HepG2 (cell line): ENCODE results near the gene KANK3. TPM values are rescaled to one million over a fixed set of nuclear protein-coding genes. Genes with fewer than 3 reads are reported as not detected.
A peak's percentile ranks its signal among the peaks of the same experiment; 100 is the strongest.

Experiments used
- ATF7 ChIP-seq, 2 experiments: fragments of 450-650 bp in 1 of 2; sonication (generic) in 1 of 2; formaldehyde crosslinking in 1 of 2; IDR thresholded peaks; 2 replicates each; pipeline versions ENCODE4 v1.4.0 to v1.6.1; 2016 to 2020; ENCODE audit warnings: antibody characterized with exemption in 1 of 2, mild to moderate bottlenecking in 1 of 2, missing genetic modification reagents in 1 of 2
- BRCA1 ChIP-seq: sonication (generic); formaldehyde crosslinking; IDR thresholded peaks from 2 replicates; pipeline ENCODE4 v1.4.0; 2020; ENCODE audit warnings: missing genetic modification reagents
- CC2D1A ChIP-seq: sonication (generic); formaldehyde crosslinking; IDR thresholded peaks from 2 replicates; pipeline ENCODE4 v1.8.1; 2023; ENCODE audit warnings: mild to moderate bottlenecking, missing genetic modification reagents
- HES4 ChIP-seq: sonication (generic); formaldehyde crosslinking; IDR thresholded peaks from 2 replicates; pipeline ENCODE4 v1.9.0; 2021; ENCODE audit warnings: mild to moderate bottlenecking, missing genetic modification reagents, borderline replicate concordance
- MAFF ChIP-seq: IDR thresholded peaks from 2 replicates; pipeline ENCODE4 v1.6.1; 2011; ENCODE audit warnings: low read depth, low read length, improper control_type of control experiment
- MEIS2 ChIP-seq: sonication (generic); formaldehyde crosslinking; IDR thresholded peaks from 2 replicates; pipeline ENCODE4 v1.9.0; 2021; ENCODE audit warnings: mild to moderate bottlenecking, missing genetic modification reagents
- NCOA5 ChIP-seq: sonication (generic); formaldehyde crosslinking; IDR thresholded peaks from 2 replicates; pipeline ENCODE4 v1.4.0; 2020; ENCODE audit warnings: missing genetic modification reagents
- NFKB2 ChIP-seq: sonication (generic); formaldehyde crosslinking; IDR thresholded peaks from 2 replicates; pipeline ENCODE4 v1.4.0; 2020; ENCODE audit warnings: missing genetic modification reagents, borderline replicate concordance
- PAWR ChIP-seq: sonication (generic); formaldehyde crosslinking; IDR thresholded peaks from 2 replicates; pipeline ENCODE4 v1.4.0; 2020; ENCODE audit warnings: missing genetic modification reagents, mild to moderate bottlenecking, borderline replicate concordance
- PITX1 ChIP-seq: sonication (generic); formaldehyde crosslinking; IDR thresholded peaks from 2 replicates; pipeline ENCODE4 v1.5.1; 2020; ENCODE audit warnings: mild to moderate bottlenecking, missing genetic modification reagents
- PRMT3 ChIP-seq: sonication (generic); formaldehyde crosslinking; IDR thresholded peaks from 2 replicates; pipeline ENCODE4 v1.8.1; 2022; ENCODE audit warnings: low read depth, mild to moderate bottlenecking, moderate library complexity, missing genetic modification reagents, borderline replicate concordance
- SKI ChIP-seq: fragments of 450-650 bp; IDR thresholded peaks from one replicate; pipeline ENCODE4 v1.6.1; 2018; ENCODE audit warnings: mild to moderate bottlenecking; ENCODE audit not compliant: partially characterized antibody
- SNAPC2 ChIP-seq: sonication (generic); formaldehyde crosslinking; IDR thresholded peaks from 2 replicates; pipeline ENCODE4 v1.8.1; 2022; ENCODE audit warnings: mild to moderate bottlenecking, missing genetic modification reagents
- TARDBP ChIP-seq: sonication (generic); formaldehyde crosslinking; IDR thresholded peaks from 2 replicates; pipeline ENCODE4 v1.8.0; 2022; ENCODE audit warnings: mild to moderate bottlenecking, missing genetic modification reagents
- TRIM24 ChIP-seq: sonication (generic); formaldehyde crosslinking; IDR thresholded peaks from 2 replicates; pipeline ENCODE4 v1.8.0; 2022; ENCODE audit warnings: mild to moderate bottlenecking, missing genetic modification reagents
- YEATS2 ChIP-seq: sonication (generic); formaldehyde crosslinking; IDR thresholded peaks from 2 replicates; pipeline ENCODE4 v1.4.0; 2020; ENCODE audit warnings: missing genetic modification reagents, borderline replicate concordance
- ZBTB8A ChIP-seq: sonication (generic); formaldehyde crosslinking; IDR thresholded peaks from 2 replicates; pipeline ENCODE4 v1.4.0; 2020; ENCODE audit warnings: mild to moderate bottlenecking, low read depth, missing genetic modification reagents, borderline replicate concordance
- ZFP36L2 ChIP-seq: sonication (generic); formaldehyde crosslinking; IDR thresholded peaks from 2 replicates; pipeline ENCODE4 v1.4.0; 2020; ENCODE audit warnings: missing genetic modification reagents
- ZKSCAN5 ChIP-seq: sonication (generic); formaldehyde crosslinking; IDR thresholded peaks from 2 replicates; pipeline ENCODE4 v1.5.1; 2020; ENCODE audit warnings: mild to moderate bottlenecking, missing genetic modification reagents
- ZNF331 ChIP-seq: sonication (generic); formaldehyde crosslinking; IDR thresholded peaks from 2 replicates; pipeline ENCODE4 v1.4.0; 2020; ENCODE audit warnings: missing genetic modification reagents
- ZNF569 ChIP-seq: sonication (generic); formaldehyde crosslinking; IDR thresholded peaks from 2 replicates; pipeline ENCODE4 v1.5.0; 2020; ENCODE audit warnings: mild to moderate bottlenecking, missing genetic modification reagents, moderate library complexity, borderline replicate concordance
- ZNF570 ChIP-seq: sonication (generic); formaldehyde crosslinking; IDR thresholded peaks from 2 replicates; pipeline ENCODE4 v1.4.0; 2020; ENCODE audit warnings: mild to moderate bottlenecking, missing genetic modification reagents, borderline replicate concordance
- ZNF768 ChIP-seq: sonication (generic); formaldehyde crosslinking; IDR thresholded peaks from 2 replicates; pipeline ENCODE4 v1.4.0; 2020; ENCODE audit warnings: missing genetic modification reagents
- ZNF816 ChIP-seq: sonication (generic); formaldehyde crosslinking; IDR thresholded peaks from 2 replicates; pipeline ENCODE4 v1.8.0; 2022; ENCODE audit warnings: missing genetic modification reagents, mild to moderate bottlenecking, borderline replicate concordance
- polyA plus RNA-seq, 8 experiments: library from polyadenylated mRNA; depleted of rRNA in 3 of 8; stranded (reverse) in 7 of 8; unstranded in 1 of 8; fragments of >200 nt; fragmentation: Illumina TruSeq in 4 of 8; extraction: Trizol in 4 of 8; gene quantifications; 2 replicates each; pipeline versions ENCODE4 v1.2.1 to v1.2.3, GENCODE V29; 2011 to 2016; ENCODE audit warnings: low read depth in 4 of 8, missing spikeins in 1 of 8, mixed read lengths in 1 of 8; ENCODE audit not compliant: insufficient read depth in 1 of 8
- total RNA-seq, 5 experiments: library from RNA; depleted of rRNA; stranded (reverse); fragments of >200 nt; fragmentation: Illumina TruSeq; extraction: Trizol; gene quantifications; 2 replicates each; pipeline ENCODE4 v1.2.3, GENCODE V29; 2016; ENCODE audit warnings: low read depth in 1 of 5
- TF ChIP-seq, protein P1 (sequence below): sonication (generic); formaldehyde crosslinking; IDR thresholded peaks from 2 replicates; pipeline ENCODE4 v1.4.0; 2020; ENCODE audit warnings: missing genetic modification reagents
- TF ChIP-seq, protein P2 (sequence below): sonication (generic); formaldehyde crosslinking; IDR thresholded peaks from 2 replicates; pipeline ENCODE4 v1.4.0; 2020; ENCODE audit warnings: missing genetic modification reagents

The KANK3 gene
- total and polyA plus RNA-seq, 2 of the 13 experiments (the other 11 are each of a cell fraction or from before 2014, with no cell fraction given): 0.15 to 0.20 TPM

DNA sequence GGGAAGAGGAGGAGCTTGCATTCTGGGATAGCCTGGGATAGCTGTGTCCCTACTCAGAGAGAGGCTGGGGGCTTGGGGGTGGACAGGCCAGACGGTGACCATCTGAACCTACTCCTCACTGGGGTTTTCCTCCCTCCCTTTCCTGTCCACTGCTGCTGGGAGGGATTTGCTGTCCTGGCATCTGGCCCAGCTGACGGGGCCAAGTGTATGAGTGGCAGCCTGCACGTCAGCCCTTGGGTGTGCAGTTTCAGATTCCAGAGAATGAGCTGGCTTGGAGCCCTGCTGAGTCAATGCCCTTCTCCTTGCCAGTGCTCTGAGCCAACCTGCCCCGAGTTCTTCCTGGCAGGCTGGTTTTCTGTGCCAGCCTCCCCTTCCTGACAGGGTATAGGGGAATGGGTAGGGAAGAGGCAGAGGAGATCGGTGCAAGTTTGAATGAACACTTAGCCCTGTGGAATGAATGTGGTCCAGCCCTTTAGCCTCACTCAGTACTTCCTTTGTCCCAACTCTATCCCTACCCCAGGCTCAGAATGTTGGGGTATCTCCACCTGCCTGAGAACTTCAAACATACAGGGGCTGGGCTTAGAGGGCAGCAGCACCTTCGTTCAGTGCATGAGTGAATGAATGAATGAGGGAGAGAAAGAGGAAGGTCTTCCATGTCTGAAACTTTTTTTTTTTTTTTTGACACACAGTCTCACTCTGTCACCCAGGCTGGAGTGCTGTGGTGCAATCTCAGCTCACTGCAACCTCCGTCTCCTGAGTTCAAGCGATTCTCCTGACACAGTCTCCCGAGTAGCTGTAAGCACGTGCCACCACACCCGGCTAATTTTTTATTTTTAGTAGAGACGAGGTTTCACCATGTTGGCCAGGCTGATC, 19.1 kb upstream of the KANK3 start (continued):
- no peak for TF ChIP-seq ATF7 (IDR thresholded peaks at IDR 0.05)
- no peak for TF ChIP-seq ATF7 (CRISPR knock-in tag; IDR thresholded peaks at IDR 0.05)
- TF ChIP-seq HES4 (CRISPR knock-in tag): no peak
- no peak for TF ChIP-seq ZFP36L2 (CRISPR knock-in tag)
- TF ChIP-seq ZNF816: no peak
- no peak; the same call in 1 of the 2 replicates for TF ChIP-seq NFKB2
- TF ChIP-seq ZNF768 (CRISPR knock-in tag): no peak
- no peak for TF ChIP-seq ZNF569
- no peak for TF ChIP-seq CC2D1A
- peak; percentile 68 for TF ChIP-seq MAFF
- peak; percentile 66; the same call in 1 of the 2 replicates for TF ChIP-seq MEIS2 (CRISPR knock-in tag)
- peak; percentile 84 for TF ChIP-seq PITX1
- TF ChIP-seq ZNF331 (CRISPR knock-in tag): no peak
- no peak for TF ChIP-seq ZKSCAN5 (CRISPR knock-in tag)
- no peak for TF ChIP-seq BRCA1 (CRISPR knock-in tag)
- TF ChIP-seq, protein P1, sequence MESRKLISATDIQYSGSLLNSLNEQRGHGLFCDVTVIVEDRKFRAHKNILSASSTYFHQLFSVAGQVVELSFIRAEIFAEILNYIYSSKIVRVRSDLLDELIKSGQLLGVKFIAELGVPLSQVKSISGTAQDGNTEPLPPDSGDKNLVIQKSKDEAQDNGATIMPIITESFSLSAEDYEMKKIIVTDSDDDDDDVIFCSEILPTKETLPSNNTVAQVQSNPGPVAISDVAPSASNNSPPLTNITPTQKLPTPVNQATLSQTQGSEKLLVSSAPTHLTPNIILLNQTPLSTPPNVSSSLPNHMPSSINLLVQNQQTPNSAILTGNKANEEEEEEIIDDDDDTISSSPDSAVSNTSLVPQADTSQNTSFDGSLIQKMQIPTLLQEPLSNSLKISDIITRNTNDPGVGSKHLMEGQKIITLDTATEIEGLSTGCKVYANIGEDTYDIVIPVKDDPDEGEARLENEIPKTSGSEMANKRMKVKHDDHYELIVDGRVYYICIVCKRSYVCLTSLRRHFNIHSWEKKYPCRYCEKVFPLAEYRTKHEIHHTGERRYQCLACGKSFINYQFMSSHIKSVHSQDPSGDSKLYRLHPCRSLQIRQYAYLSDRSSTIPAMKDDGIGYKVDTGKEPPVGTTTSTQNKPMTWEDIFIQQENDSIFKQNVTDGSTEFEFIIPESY: no peak; the same call in 1 of the 2 replicates
- TF ChIP-seq SNAPC2 (CRISPR knock-in tag): no peak
- no peak for TF ChIP-seq SKI
- no peak for TF ChIP-seq NCOA5 (CRISPR knock-in tag)
- no peak for TF ChIP-seq ZNF570
- TF ChIP-seq TRIM24 (CRISPR knock-in tag): no peak
- TF ChIP-seq, protein P2, sequence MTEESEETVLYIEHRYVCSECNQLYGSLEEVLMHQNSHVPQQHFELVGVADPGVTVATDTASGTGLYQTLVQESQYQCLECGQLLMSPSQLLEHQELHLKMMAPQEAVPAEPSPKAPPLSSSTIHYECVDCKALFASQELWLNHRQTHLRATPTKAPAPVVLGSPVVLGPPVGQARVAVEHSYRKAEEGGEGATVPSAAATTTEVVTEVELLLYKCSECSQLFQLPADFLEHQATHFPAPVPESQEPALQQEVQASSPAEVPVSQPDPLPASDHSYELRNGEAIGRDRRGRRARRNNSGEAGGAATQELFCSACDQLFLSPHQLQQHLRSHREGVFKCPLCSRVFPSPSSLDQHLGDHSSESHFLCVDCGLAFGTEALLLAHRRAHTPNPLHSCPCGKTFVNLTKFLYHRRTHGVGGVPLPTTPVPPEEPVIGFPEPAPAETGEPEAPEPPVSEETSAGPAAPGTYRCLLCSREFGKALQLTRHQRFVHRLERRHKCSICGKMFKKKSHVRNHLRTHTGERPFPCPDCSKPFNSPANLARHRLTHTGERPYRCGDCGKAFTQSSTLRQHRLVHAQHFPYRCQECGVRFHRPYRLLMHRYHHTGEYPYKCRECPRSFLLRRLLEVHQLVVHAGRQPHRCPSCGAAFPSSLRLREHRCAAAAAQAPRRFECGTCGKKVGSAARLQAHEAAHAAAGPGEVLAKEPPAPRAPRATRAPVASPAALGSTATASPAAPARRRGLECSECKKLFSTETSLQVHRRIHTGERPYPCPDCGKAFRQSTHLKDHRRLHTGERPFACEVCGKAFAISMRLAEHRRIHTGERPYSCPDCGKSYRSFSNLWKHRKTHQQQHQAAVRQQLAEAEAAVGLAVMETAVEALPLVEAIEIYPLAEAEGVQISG (CRISPR knock-in tag): peak; percentile 37
- peak; percentile 48; the same call in 1 of the 2 replicates for TF ChIP-seq TARDBP
- no peak for TF ChIP-seq YEATS2 (CRISPR knock-in tag)
- no peak for TF ChIP-seq PAWR
- TF ChIP-seq PRMT3 (CRISPR knock-in tag): no peak
- TF ChIP-seq ZBTB8A: no peak
